HepG2 (cell line): ENCODE results near the gene IRF2. TPM values are rescaled to one million over a fixed set of nuclear protein-coding genes. Genes with fewer than 3 reads are reported as not detected.

Experiments
- ELF3 ChIP-seq: IDR thresholded peaks from 2 replicates; pipeline ENCODE4 v1.6.1; 2016; ENCODE audit warnings: missing genetic modification reagents, missing compliant biosample characterization
- IRF2 ChIP-seq: IDR thresholded peaks from 2 replicates; pipeline ENCODE4 v1.6.1; 2018; ENCODE audit warnings: missing genetic modification reagents, missing compliant biosample characterization
- MATR3 ChIP-seq: sonication (generic); formaldehyde crosslinking; IDR thresholded peaks from 2 replicates; pipeline ENCODE4 v1.4.0; 2020; ENCODE audit warnings: missing genetic modification reagents
- MEF2D ChIP-seq: sonication (generic); formaldehyde crosslinking; IDR thresholded peaks from 2 replicates; pipeline ENCODE4 v1.5.1; 2020; ENCODE audit warnings: mild to moderate bottlenecking, missing genetic modification reagents
- PRDM15 ChIP-seq: sonication (generic); formaldehyde crosslinking; IDR thresholded peaks from 2 replicates; pipeline ENCODE4 v1.4.0; 2020; ENCODE audit warnings: missing genetic modification reagents
- SOX13 ChIP-seq, 3 experiments: fragments of 450-650 bp in 1 of 3; sonication (generic) in 1 of 3; formaldehyde crosslinking in 1 of 3; IDR thresholded peaks in 2 of 3; conservative IDR thresholded peaks in 1 of 3; 2 replicates each; pipeline versions ENCODE4 v1.5.0 to v1.6.1; 2016 to 2020; ENCODE audit warnings: antibody characterized with exemption in 1 of 3, mild to moderate bottlenecking in 1 of 3, missing compliant biosample characterization in 1 of 3, missing genetic modification reagents in 1 of 3, moderate library complexity in 1 of 3
- ZC3H4 ChIP-seq: sonication (generic); formaldehyde crosslinking; IDR thresholded peaks from 2 replicates; pipeline ENCODE4 v1.4.0; 2020; ENCODE audit warnings: missing genetic modification reagents, borderline replicate concordance
- ZKSCAN8 ChIP-seq: IDR thresholded peaks from 2 replicates; pipeline ENCODE4 v1.6.1; 2016; ENCODE audit warnings: borderline replicate concordance, missing genetic modification reagents, missing compliant biosample characterization
- ZNF224 ChIP-seq: sonication (generic); formaldehyde crosslinking; IDR thresholded peaks from 2 replicates; pipeline ENCODE4 v1.5.0; 2020; ENCODE audit warnings: mild to moderate bottlenecking, missing genetic modification reagents
- ZNF430 ChIP-seq: sonication (generic); formaldehyde crosslinking; IDR thresholded peaks from 2 replicates; pipeline ENCODE4 v1.9.0; 2021; ENCODE audit warnings: mild to moderate bottlenecking, missing genetic modification reagents
- ZNF501 ChIP-seq: sonication (generic); formaldehyde crosslinking; IDR thresholded peaks from 2 replicates; pipeline ENCODE4 v1.5.1; 2020; ENCODE audit warnings: mild to moderate bottlenecking, moderate library complexity, missing genetic modification reagents
- ZNF503 ChIP-seq: sonication (generic); formaldehyde crosslinking; IDR thresholded peaks from 2 replicates; pipeline ENCODE4 v1.4.0; 2020; ENCODE audit warnings: missing genetic modification reagents
- ZNF564 ChIP-seq: sonication (generic); formaldehyde crosslinking; IDR thresholded peaks from 2 replicates; pipeline ENCODE4 v1.8.1; 2023; ENCODE audit warnings: mild to moderate bottlenecking, missing genetic modification reagents
- ZNF766 ChIP-seq: sonication (generic); formaldehyde crosslinking; IDR thresholded peaks from 2 replicates; pipeline ENCODE4 v1.5.0; 2020; ENCODE audit warnings: missing genetic modification reagents, borderline replicate concordance
- ZSCAN20 ChIP-seq: sonication (generic); formaldehyde crosslinking; IDR thresholded peaks from 2 replicates; pipeline ENCODE4 v1.4.0; 2020; ENCODE audit warnings: missing genetic modification reagents, mild to moderate bottlenecking, borderline replicate concordance
- polyA plus RNA-seq, 8 experiments: library from polyadenylated mRNA; depleted of rRNA in 3 of 8; stranded (reverse) in 7 of 8; unstranded in 1 of 8; fragments of >200 nt; fragmentation: Illumina TruSeq in 4 of 8; extraction: Trizol in 4 of 8; gene quantifications; 2 replicates each; pipeline versions ENCODE4 v1.2.1 to v1.2.3, GENCODE V29; 2011 to 2016; ENCODE audit warnings: low read depth in 4 of 8, missing spikeins in 1 of 8, mixed read lengths in 1 of 8; ENCODE audit not compliant: insufficient read depth in 1 of 8
- total RNA-seq, 5 experiments: library from RNA; depleted of rRNA; stranded (reverse); fragments of >200 nt; fragmentation: Illumina TruSeq; extraction: Trizol; gene quantifications; 2 replicates each; pipeline ENCODE4 v1.2.3, GENCODE V29; 2016; ENCODE audit warnings: low read depth in 1 of 5
- TF ChIP-seq, protein P1 (sequence below): sonication (generic); formaldehyde crosslinking; IDR thresholded peaks from 2 replicates; pipeline ENCODE4 v1.4.0; 2020; ENCODE audit warnings: missing genetic modification reagents
- TF ChIP-seq, protein P2 (sequence below): sonication (generic); formaldehyde crosslinking; IDR thresholded peaks from 2 replicates; pipeline ENCODE4 v1.4.0; 2020; ENCODE audit warnings: mild to moderate bottlenecking, low read depth, missing genetic modification reagents
- TF ChIP-seq, protein P3 (sequence below): sonication (generic); formaldehyde crosslinking; IDR thresholded peaks from 2 replicates; pipeline ENCODE4 v1.4.0; 2020; ENCODE audit warnings: missing genetic modification reagents, mild to moderate bottlenecking, borderline replicate concordance

IRF2 gene
- total and polyA plus RNA-seq, 2 of the 13 experiments (the other 11 are each of a cell fraction or from before 2014, with no cell fraction given), result 15.5 to 28.8 TPM

GRCh38 chr4:184434021-184434420 is 40.3 kb downstream of the IRF2 start (continued):
- TF ChIP-seq, protein P1, sequence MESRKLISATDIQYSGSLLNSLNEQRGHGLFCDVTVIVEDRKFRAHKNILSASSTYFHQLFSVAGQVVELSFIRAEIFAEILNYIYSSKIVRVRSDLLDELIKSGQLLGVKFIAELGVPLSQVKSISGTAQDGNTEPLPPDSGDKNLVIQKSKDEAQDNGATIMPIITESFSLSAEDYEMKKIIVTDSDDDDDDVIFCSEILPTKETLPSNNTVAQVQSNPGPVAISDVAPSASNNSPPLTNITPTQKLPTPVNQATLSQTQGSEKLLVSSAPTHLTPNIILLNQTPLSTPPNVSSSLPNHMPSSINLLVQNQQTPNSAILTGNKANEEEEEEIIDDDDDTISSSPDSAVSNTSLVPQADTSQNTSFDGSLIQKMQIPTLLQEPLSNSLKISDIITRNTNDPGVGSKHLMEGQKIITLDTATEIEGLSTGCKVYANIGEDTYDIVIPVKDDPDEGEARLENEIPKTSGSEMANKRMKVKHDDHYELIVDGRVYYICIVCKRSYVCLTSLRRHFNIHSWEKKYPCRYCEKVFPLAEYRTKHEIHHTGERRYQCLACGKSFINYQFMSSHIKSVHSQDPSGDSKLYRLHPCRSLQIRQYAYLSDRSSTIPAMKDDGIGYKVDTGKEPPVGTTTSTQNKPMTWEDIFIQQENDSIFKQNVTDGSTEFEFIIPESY (CRISPR knock-in tag), result peak; percentile 94
- no peak for TF ChIP-seq PRDM15 (CRISPR knock-in tag)
- TF ChIP-seq ELF3 (CRISPR knock-in tag), result peak; percentile 48; the same call in 1 of the 2 replicates
- TF ChIP-seq ZNF224 (CRISPR knock-in tag), result no peak
- TF ChIP-seq ZNF564, result 0 out of 2 replicates have a peak, but pooled peaks have one; percentile 30
- no peak for TF ChIP-seq ZNF501 (CRISPR knock-in tag)
- peak; percentile 63; the same call in 1 of the 2 replicates for TF ChIP-seq ZNF430 (CRISPR knock-in tag)
- TF ChIP-seq ZNF766, result no peak
- peak; percentile 70; the same call in 1 of the 2 replicates for TF ChIP-seq IRF2 (CRISPR knock-in tag)
- TF ChIP-seq, protein P2, sequence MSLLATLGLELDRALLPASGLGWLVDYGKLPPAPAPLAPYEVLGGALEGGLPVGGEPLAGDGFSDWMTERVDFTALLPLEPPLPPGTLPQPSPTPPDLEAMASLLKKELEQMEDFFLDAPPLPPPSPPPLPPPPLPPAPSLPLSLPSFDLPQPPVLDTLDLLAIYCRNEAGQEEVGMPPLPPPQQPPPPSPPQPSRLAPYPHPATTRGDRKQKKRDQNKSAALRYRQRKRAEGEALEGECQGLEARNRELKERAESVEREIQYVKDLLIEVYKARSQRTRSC, result no peak
- TF ChIP-seq MATR3 (CRISPR knock-in tag), result no peak
- TF ChIP-seq, protein P3, sequence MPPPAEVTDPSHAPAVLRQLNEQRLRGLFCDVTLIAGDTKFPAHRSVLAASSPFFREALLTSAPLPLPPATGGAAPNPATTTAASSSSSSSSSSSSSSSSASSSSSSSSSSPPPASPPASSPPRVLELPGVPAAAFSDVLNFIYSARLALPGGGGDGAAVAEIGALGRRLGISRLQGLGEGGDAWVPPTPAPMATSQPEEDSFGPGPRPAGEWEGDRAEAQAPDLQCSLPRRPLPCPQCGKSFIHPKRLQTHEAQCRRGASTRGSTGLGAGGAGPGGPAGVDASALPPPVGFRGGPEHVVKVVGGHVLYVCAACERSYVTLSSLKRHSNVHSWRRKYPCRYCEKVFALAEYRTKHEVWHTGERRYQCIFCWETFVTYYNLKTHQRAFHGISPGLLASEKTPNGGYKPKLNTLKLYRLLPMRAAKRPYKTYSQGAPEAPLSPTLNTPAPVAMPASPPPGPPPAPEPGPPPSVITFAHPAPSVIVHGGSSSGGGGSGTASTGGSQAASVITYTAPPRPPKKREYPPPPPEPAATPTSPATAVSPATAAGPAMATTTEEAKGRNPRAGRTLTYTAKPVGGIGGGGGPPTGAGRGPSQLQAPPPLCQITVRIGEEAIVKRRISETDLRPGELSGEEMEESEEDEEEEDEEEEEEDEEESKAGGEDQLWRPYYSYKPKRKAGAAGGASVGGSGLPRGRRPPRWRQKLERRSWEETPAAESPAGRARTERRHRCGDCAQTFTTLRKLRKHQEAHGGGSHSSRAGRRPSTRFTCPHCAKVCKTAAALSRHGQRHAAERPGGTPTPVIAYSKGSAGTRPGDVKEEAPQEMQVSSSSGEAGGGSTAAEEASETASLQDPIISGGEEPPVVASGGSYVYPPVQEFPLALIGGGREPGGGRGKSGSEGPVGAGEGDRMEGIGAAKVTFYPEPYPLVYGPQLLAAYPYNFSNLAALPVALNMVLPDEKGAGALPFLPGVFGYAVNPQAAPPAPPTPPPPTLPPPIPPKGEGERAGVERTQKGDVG, result peak; percentile 96; the same call in 1 of the 2 replicates
- TF ChIP-seq ZC3H4 (CRISPR knock-in tag), result no peak
- no peak for TF ChIP-seq ZSCAN20 (CRISPR knock-in tag)
- no peak for TF ChIP-seq MEF2D (CRISPR knock-in tag)
- no peak; the same call in 1 of the 2 replicates for TF ChIP-seq SOX13 (IDR thresholded peaks at IDR 0.05)
- peak in 1 of 2 experiments; percentile 75; a peak in 2 of 4 replicates for TF ChIP-seq SOX13 (CRISPR knock-in tag; conservative IDR thresholded peaks at IDR 0.05 in 1 of 2, IDR thresholded peaks at IDR 0.05 in 1 of 2)
- no peak for TF ChIP-seq ZNF503 (CRISPR knock-in tag)
- TF ChIP-seq ZKSCAN8 (CRISPR knock-in tag), result no peak
